Activated T-helper 1 cell treated with anti-CD3 and anti-CD28 coated beads, Interleukin-12 subunit alpha, Interleukin-12 subunit beta, Interleukin-2, Interleukin-4 antibody, amounts not matched to agents 30 ng/mL and 10 ng/mL and 1 ng/mL, durations not matched to agents 14 hours and 24 hours and 36 hours (primary cell): ENCODE results near the gene KNCN. TPM values are rescaled to one million over a fixed set of nuclear protein-coding genes. Genes with fewer than 3 reads are reported as not detected.

Experiments used
- DNase-seq: peaks from one replicate; pipeline ENCODE4 v3.0.0; 2021; ENCODE audit warnings: low spot score
- H3K27ac Mint-ChIP-seq: one replicate; pipeline ENCODE4 v1.8.0; 2021; ENCODE audit warnings: mild to moderate bottlenecking, mixed read lengths
- H3K27me3 Mint-ChIP-seq: one replicate; pipeline ENCODE4 v1.8.0; 2022; ENCODE audit warnings: mild to moderate bottlenecking, moderate library complexity, mixed read lengths; ENCODE audit not compliant: insufficient read depth
- H3K36me3 Mint-ChIP-seq: one replicate; pipeline ENCODE4 v1.8.0; 2021; ENCODE audit warnings: low read depth, mixed read lengths
- H3K4me1 Mint-ChIP-seq: one replicate; pipeline ENCODE4 v1.8.0; 2021; ENCODE audit warnings: low read depth, mixed read lengths
- H3K4me3 Mint-ChIP-seq: one replicate; pipeline ENCODE4 v1.8.0; 2021; ENCODE audit warnings: mild to moderate bottlenecking, moderate library complexity, mixed read lengths
- H3K9me3 Mint-ChIP-seq: one replicate; pipeline ENCODE4 v1.8.0; 2021; ENCODE audit warnings: mixed read lengths
- intact Hi-C: fragments of 100-400 bp; cut with micrococcal nuclease; formaldehyde crosslinking; loops from one replicate; pipeline ENCODE4 v1.15.1; 2024
- total RNA-seq: library from RNA; stranded (reverse); gene quantifications from 2 replicates; pipeline ENCODE4 v1.2.3, GENCODE V29; 2022

KNCN gene
- total RNA-seq, 1 donor from 2014 or later: not detected

- Mint-ChIP-seq H3K27me3 (peaks cover 11% of the 10 kb centered on the region), H3K4me3 (no peak overlapping the region), H3K9me3 (no peaks in the 10 kb centered on the region), H3K4me1 (peaks cover 28% of the 10 kb centered on the region), H3K36me3 (no peaks in the 10 kb centered on the region), H3K27ac (no peak overlapping the region)
- DNase-seq: no peak
- intact Hi-C loops: no loop called here
Measured at GRCh38 chr1:46523496-46524353, 27.7 kb downstream of the KNCN start.

GRCh38 chr1:46522969-46523320 is 28.5 kb downstream of the KNCN start:
- Mint-ChIP-seq H3K27ac (no peak overlapping the region), H3K4me1 (peaks cover 20% of the 10 kb centered on the region), H3K9me3 (no peaks in the 10 kb centered on the region), H3K27me3 (peaks cover 15% of the 10 kb centered on the region), H3K4me3 (no peak overlapping the region), H3K36me3 (no peaks in the 10 kb centered on the region)
- intact Hi-C loops: no loop called here
- DNase-seq: no peak

GRCh38 chr1:46522184-46522968 is 29.1 kb downstream of the KNCN start:
- no peak for DNase-seq
- Mint-ChIP-seq H3K4me1 (peaks cover 16% of the 10 kb centered on the region), H3K9me3 (no peaks in the 10 kb centered on the region), H3K4me3 (no peak overlapping the region), H3K27ac (peak overlapping the region; percentile 34), H3K27me3 (peaks cover 16% of the 10 kb centered on the region), H3K36me3 (no peaks in the 10 kb centered on the region)
- intact Hi-C loops: no loop called here

GRCh38 chr1:46521414-46521813 is 30.0 kb downstream of the KNCN start:
- intact Hi-C loops: no loop called here
- DNase-seq: no peak
- no peak overlapping the region for H3K27ac Mint-ChIP-seq
- H3K27me3 Mint-ChIP-seq: peaks cover 19% of the 10 kb centered on the region
- H3K4me1 Mint-ChIP-seq: peaks cover 16% of the 10 kb centered on the region
- H3K9me3 Mint-ChIP-seq: no peaks in the 10 kb centered on the region
- H3K4me3 Mint-ChIP-seq: no peak overlapping the region
- H3K36me3 Mint-ChIP-seq: no peaks in the 10 kb centered on the region

GRCh38 chr1:46520063-46520911 is 31.2 kb downstream of the KNCN start:
- no peaks in the 10 kb centered on the region for H3K36me3 Mint-ChIP-seq
- peaks cover 16% of the 10 kb centered on the region for H3K4me1 Mint-ChIP-seq
- no peaks in the 10 kb centered on the region for H3K9me3 Mint-ChIP-seq
- intact Hi-C loops: no loop called here
- H3K4me3 Mint-ChIP-seq: no peak overlapping the region
- peaks cover 27% of the 10 kb centered on the region for H3K27me3 Mint-ChIP-seq
- DNase-seq: no peak
- no peak overlapping the region for H3K27ac Mint-ChIP-seq

- DNase-seq: no peak
- H3K27me3 Mint-ChIP-seq: peaks cover 27% of the 10 kb centered on the region
- H3K36me3 Mint-ChIP-seq: no peaks in the 10 kb centered on the region
- peaks cover 16% of the 10 kb centered on the region for H3K4me1 Mint-ChIP-seq
- no peaks in the 10 kb centered on the region for H3K9me3 Mint-ChIP-seq
- intact Hi-C loops: no loop called here
- H3K27ac Mint-ChIP-seq: no peak overlapping the region
- no peak overlapping the region for H3K4me3 Mint-ChIP-seq
Measured at GRCh38 chr1:46519209-46519608, 32.2 kb downstream of the KNCN start.

GRCh38 chr1:46517932-46518498 is 33.4 kb downstream of the KNCN start:
- Mint-ChIP-seq H3K4me1 (peaks cover 19% of the 10 kb centered on the region), H3K9me3 (no peaks in the 10 kb centered on the region), H3K27me3 (peaks cover 32% of the 10 kb centered on the region), H3K4me3 (no peak overlapping the region), H3K27ac (no peak overlapping the region), H3K36me3 (no peaks in the 10 kb centered on the region)
- DNase-seq: no peak
- intact Hi-C loops: no loop called here

GRCh38 chr1:46517010-46517600 is 34.3 kb downstream of the KNCN start:
- H3K4me3 Mint-ChIP-seq: no peak overlapping the region
- no peak overlapping the region for H3K27ac Mint-ChIP-seq
- H3K36me3 Mint-ChIP-seq: no peaks in the 10 kb centered on the region
- DNase-seq: no peak
- intact Hi-C loops: no loop called here
- peaks cover 34% of the 10 kb centered on the region for H3K27me3 Mint-ChIP-seq
- peaks cover 16% of the 10 kb centered on the region for H3K4me1 Mint-ChIP-seq
- H3K9me3 Mint-ChIP-seq: no peaks in the 10 kb centered on the region

GRCh38 chr1:46516200-46516950 is 35.1 kb downstream of the KNCN start:
- H3K36me3 Mint-ChIP-seq: no peaks in the 10 kb centered on the region
- peaks cover 9% of the 10 kb centered on the region for H3K4me1 Mint-ChIP-seq
- no peak overlapping the region for H3K4me3 Mint-ChIP-seq
- intact Hi-C loops: no loop called here
- H3K9me3 Mint-ChIP-seq: no peaks in the 10 kb centered on the region
- no peak overlapping the region for H3K27ac Mint-ChIP-seq
- peaks cover 34% of the 10 kb centered on the region for H3K27me3 Mint-ChIP-seq
- DNase-seq: no peak

- DNase-seq: no peak
- no peaks in the 10 kb centered on the region for H3K9me3 Mint-ChIP-seq
- no peaks in the 10 kb centered on the region for H3K36me3 Mint-ChIP-seq
- peaks cover 8% of the 10 kb centered on the region for H3K4me1 Mint-ChIP-seq
- no peak overlapping the region for H3K4me3 Mint-ChIP-seq
- H3K27me3 Mint-ChIP-seq: peaks cover 33% of the 10 kb centered on the region
- intact Hi-C loops: no loop called here
- no peak overlapping the region for H3K27ac Mint-ChIP-seq
Measured at GRCh38 chr1:46515576-46515975, 35.9 kb downstream of the KNCN start.

- H3K27ac Mint-ChIP-seq: no peak overlapping the region
- H3K27me3 Mint-ChIP-seq: peaks cover 29% of the 10 kb centered on the region
- intact Hi-C loops: no loop called here
- no peaks in the 10 kb centered on the region for H3K36me3 Mint-ChIP-seq
- peaks cover 8% of the 10 kb centered on the region for H3K4me1 Mint-ChIP-seq
- H3K9me3 Mint-ChIP-seq: no peaks in the 10 kb centered on the region
- DNase-seq: no peak
- H3K4me3 Mint-ChIP-seq: no peak overlapping the region
Measured at GRCh38 chr1:46513536-46513935, 37.9 kb downstream of the KNCN start.

GRCh38 chr1:46512792-46513190 is 38.7 kb downstream of the KNCN start:
- Mint-ChIP-seq H3K4me3 (no peak overlapping the region), H3K9me3 (no peaks in the 10 kb centered on the region), H3K27me3 (peaks cover 21% of the 10 kb centered on the region), H3K36me3 (no peaks in the 10 kb centered on the region), H3K4me1 (peaks cover 8% of the 10 kb centered on the region), H3K27ac (no peak overlapping the region)
- intact Hi-C loops: no loop called here
- DNase-seq: no peak
